GM11168 (cell line): ENCODE measurements around the gene MAP3K5.
"Not testable (repeated sequence)": the region's sequence is repeated elsewhere in the genome, so short reads cannot be mapped to it uniquely, and the experiment has no call there.

Experiments used
- in situ Hi-C: fragments of 300-500 bp; cut with MboI; formaldehyde crosslinking; loops from one replicate; pipeline ENCODE4 v1.12.0; 2022; ENCODE audit warnings: low sequenced_read_pairs; ENCODE audit not compliant: unreplicated experiment

Gene MAP3K5

GRCh38 chr6:136775081-136775480 lies 17.2 kb downstream of the MAP3K5 start:
- in situ Hi-C loops: no loop called here

DNA sequence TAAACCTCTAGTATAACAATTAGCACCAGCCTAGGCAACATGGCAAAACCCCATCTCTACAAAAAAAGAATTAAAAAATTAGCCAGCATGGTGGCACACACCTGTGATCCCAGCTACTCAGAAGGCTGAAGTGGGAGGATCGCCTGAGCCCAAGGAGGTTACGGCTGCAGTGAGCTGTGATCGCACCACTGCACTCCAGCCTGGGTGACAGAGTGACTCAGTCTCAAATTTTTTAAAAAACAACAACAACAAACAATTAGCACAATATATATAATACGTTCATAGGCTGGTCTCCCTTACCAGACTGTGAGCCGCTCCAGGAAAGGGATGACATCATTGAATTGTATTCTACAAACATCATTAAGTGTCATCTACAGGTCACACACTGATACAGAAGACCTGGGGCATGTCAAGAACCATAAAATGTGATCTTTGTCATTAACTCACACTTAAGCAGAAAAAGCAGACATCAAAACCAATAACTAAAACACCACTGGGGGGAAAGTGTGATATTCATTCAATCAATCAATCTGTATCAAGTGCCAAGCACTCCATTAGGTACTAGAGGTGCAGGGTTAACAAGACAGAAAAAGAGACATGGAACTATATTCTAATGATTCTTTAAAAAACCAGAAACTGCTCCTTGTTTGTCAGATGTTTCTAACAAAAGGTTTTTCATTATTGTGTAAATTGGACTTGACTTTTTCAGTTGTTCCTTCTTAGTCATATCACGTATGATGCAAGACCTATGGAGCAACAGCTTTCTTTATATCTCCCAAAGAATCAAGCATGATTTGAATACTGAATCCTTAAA lies 17.8 kb downstream of the MAP3K5 start:
- in situ Hi-C loops: no loop called here

- in situ Hi-C loops: no loop called here
Observed at GRCh38 chr6:136773473-136773796, 18.8 kb downstream of the MAP3K5 start.

DNA sequence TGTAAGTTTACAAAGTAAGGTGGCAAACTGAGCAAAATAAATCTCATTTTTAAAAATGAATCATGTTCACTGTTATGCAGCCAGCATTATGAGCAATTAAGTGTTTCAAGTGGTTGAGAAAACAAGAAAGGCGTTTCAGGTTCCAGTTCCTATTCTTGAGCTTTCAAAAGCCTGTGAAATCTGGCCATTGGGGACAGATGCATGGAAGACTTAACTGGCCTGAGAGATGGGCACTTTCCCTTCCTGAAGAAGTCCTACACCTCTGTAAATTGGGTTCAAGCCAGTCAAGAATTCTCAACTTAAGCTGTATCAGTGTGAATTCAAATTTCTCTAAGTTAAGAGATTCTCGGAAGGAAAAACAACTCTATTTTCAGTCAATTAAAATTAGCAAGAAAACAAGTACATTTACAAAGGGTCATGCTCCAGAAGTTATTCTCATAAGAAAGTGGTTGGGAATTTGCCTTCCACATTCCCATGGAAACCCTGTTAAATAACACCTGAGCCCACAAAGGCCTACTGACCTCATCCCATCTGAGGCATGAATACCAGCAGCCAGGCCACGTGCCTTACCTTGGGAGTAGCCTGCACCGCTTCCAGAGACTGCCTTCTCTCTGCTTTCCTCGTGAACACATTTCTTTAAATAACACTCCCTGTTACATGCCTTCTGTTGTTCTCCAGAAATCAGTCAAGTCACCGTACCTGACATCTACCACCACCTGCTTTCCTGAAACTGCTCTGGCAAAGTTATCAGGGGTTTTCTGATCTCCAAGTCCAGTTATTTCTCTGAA lies 19.4 kb downstream of the MAP3K5 start:
- in situ Hi-C loops: no loop called here

DNA sequence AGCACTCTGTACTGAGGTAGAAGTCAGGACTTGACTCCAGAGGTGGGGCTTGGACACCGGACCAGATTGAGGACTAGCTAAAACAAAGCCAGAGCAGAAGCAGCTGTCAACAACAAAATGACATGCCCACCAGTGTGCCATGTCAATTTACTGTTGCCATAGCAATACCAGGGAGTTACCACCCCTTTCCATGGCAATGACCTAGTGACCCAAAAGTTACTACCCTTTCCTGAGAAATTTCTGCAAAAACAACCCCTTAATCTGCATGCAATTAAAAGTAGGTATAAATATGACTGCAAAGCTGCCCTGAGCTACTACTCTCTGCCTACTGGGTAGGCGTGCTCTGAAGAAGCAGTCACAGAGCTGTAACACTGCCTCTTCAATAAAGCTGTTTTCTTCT lies 21.0 kb downstream of the MAP3K5 start:
- in situ Hi-C loops: no loop called here

DNA sequence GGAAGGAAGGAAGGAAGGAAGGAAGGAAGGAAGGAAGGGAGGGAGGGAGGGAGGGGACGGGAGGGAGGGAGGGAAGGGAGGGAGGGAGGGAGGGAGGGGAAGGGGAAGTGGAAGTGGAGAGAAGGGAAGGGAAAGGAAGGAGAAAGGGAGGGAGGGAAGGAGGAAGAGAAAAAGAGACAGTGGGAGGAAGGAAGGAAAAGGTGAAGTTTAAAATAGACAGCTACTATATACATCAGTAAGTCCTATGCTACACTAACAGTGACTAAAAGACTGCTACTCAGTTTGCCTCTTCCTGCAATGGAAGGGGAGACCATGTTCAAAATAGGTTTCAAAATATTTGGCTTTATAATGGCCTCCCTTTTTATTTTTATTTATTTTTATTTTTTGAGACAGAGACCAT lies 22.5 kb downstream of the MAP3K5 start:
- in situ Hi-C loops: no loop called here

- in situ Hi-C loops: no loop called here
Observed at GRCh38 chr6:136769124-136769523, 23.2 kb downstream of the MAP3K5 start.

- in situ Hi-C loops: no loop called here
Observed at GRCh38 chr6:136767570-136768309, 24.5 kb downstream of the MAP3K5 start.

DNA sequence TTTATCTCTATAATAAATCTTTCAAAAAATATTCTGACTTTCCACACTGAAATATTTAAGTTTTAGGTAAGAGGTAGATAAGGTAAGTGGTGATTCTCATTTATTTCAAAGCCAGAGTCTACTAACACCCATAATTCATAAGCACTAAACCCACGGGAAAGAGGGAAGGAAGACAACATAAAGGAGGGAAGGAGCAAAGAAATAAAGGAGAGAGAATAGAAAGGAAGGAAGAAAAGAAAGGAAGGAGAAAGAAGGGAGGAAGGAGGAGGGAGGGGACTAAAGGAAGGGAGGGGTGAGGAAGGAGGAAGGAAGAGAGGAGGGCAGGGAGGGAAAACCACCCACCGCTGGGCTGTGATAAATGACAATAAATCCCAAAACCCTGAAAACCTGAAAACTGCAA lies 25.2 kb downstream of the MAP3K5 start:
- in situ Hi-C loops: no loop called here

DNA sequence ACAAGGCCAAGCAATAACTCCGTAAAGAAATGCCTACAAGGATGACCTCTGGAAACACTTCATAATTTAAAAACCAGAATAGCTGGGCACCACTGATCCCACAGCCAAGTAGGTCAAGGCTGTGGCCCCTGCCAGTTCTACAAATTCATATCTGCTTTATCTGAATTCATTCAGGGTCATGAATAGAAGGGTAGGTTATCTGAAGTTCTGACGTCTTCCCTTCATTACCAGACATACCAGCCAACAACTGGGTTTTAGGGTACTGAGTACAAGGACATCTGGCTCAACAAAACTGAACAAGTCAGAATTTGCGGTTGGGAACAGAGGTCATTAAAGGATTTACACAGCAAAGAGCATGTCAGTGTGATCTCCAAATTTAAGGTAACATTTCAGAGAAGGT lies 26.0 kb downstream of the MAP3K5 start:
- in situ Hi-C loops: no loop called here

- in situ Hi-C loops: no loop called here
Observed at GRCh38 chr6:136764517-136764993, 27.7 kb downstream of the MAP3K5 start.

DNA sequence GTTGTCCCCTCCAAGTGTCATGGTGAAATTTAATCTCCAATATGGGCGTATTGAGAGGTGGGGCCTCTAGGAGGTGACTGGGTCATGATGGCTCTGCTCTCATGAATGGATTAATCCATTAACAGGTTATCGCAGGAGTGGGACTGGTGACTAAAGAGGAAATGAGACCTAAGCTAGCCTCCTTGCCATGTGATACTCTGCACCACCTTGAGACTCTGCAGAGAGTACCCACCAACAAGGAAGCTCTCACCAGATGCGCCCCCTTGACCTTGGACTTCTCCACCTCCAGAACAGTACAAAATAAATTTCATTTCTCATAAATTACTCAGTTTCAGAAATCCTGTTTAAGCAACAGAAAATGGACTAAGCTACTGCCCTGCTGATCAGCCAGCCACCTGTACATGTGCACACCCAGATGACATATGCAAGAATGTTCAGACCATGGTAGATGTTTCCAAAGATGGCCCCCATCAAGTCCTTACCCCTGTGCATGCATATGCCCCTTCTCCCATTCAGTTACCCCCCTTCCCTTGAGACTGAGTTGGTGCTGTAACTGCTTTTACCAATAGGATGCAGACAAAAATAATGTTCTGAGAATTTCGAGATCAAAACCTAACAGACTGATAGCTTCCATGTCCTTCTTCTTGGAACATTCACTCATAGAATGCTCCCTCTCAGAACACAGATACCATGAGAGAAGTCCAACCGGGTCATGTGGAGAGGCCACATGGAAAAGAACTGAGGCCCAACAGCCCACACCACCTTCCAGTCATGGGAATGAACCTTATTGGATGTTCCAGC lies 28.4 kb downstream of the MAP3K5 start:
- in situ Hi-C loops: no loop called here

- in situ Hi-C loops: no loop called here
Observed at GRCh38 chr6:136763255-136763654, 29.0 kb downstream of the MAP3K5 start.

- in situ Hi-C loops: no loop called here
Observed at GRCh38 chr6:136762022-136762975, 30.0 kb downstream of the MAP3K5 start.

GRCh38 chr6:136761227-136761922 lies 30.9 kb downstream of the MAP3K5 start:
- in situ Hi-C loops: no loop called here

DNA sequence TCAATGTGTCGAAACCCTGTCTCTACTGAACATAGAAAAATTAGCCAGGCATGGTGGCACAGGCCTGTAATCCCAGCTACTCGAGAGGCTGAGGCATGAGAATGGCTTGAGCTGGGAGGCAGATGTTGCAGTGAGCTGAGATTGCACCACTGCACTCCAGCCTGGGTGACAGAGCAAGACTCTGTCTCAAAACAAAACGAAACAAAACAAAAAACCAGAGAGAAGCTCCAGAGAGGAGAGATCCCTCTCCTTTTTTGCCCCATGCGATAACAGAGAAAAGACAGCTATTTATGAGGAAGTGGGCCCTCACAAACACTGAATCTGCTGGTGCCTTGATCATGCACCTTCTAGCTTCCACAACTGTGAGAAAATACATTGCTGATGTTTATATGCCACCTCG lies 31.5 kb downstream of the MAP3K5 start:
- in situ Hi-C loops: not testable (repeated sequence)

GRCh38 chr6:136757150-136757549 lies 35.1 kb downstream of the MAP3K5 start:
- in situ Hi-C loops: no loop called here

DNA sequence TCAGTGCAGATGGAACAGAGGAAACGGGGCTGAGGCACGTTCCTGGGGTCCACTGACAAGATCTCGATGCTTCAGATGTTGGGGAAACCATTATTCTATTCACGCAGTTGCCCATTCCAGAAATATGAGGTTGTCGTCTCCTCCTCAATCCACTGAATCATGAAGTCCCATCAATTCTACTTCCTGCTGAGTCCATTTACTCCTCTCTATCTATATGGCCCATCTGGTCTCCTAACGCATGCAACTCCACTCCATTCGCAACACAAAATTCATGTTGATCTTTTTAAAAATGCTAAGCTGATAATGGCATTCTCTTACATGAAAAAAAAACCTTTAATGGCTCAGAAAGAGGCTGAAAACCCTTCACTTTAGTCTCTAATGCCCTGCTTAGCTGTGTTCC lies 37.5 kb downstream of the MAP3K5 start:
- in situ Hi-C loops: no loop called here
